Left lung (tissue), 10 donors: Measurements from ENCODE around the gene IQCN. TPM values are rescaled to one million over a fixed set of nuclear protein-coding genes. Genes with fewer than 3 reads are reported as not detected.

Experiments
- ATAC-seq: fragments of 200-7000 bp; cut with Tn5 transposase; one replicate; pipeline ENCODE4 v1.9.1; 2020; ENCODE audit warnings: moderate library complexity
- DNase-seq, 4 donors: peaks; one replicate each; pipeline ENCODE4 v3.0.0-alpha.2; 2013 to 2020
- H3K27ac ChIP-seq, 2 donors: fragments of 200-600 bp; sonication (generic) in 1 of 2; one replicate each; pipeline versions ENCODE4 v1.5.0 to v1.8.0; 2020 to 2021
- H3K27me3 ChIP-seq, 2 donors: fragments of 200-600 bp; sonication (generic) in 1 of 2; one replicate each; pipeline versions ENCODE4 v1.5.0 to v1.8.0; 2020 to 2021
- H3K36me3 ChIP-seq, 2 donors: fragments of 200-600 bp; sonication (generic) in 1 of 2; one replicate each; pipeline versions ENCODE4 v1.5.0 to v1.8.0; 2020 to 2021
- H3K4me1 ChIP-seq, 2 donors: fragments of 200-600 bp; one replicate each; pipeline ENCODE4 v1.8.0; 2021
- H3K4me3 ChIP-seq, 2 donors: fragments of 200-600 bp; sonication (generic) in 1 of 2; one replicate each; pipeline versions ENCODE4 v1.5.0 to v1.8.0; 2020 to 2021; ENCODE audit warnings: mild to moderate bottlenecking in 1 of 2
- H3K9me3 ChIP-seq, 2 donors: fragments of 200-600 bp; sonication (generic) in 1 of 2; one replicate each; pipeline versions ENCODE4 v1.5.0 to v1.8.0; 2020 to 2021
- CTCF ChIP-seq, 2 donors: fragments of 200-600 bp; sonication (generic) in 1 of 2; IDR thresholded peaks; one replicate each; pipeline versions ENCODE4 v1.5.0 to v1.8.0; 2021; ENCODE audit warnings: antibody characterized with exemption in 2 of 2
- intact Hi-C, 2 donors: fragments of 100-400 bp; cut with DNase I; formaldehyde crosslinking; loops; one replicate each; pipeline versions ENCODE4 v1.11.2 to v1.14.2; 2022
- polyA plus RNA-seq, 6 donors: library from polyadenylated mRNA; unstranded; fragments of 120-200 nt; gene quantifications; one replicate each; pipeline ENCODE4 v1.2.1, GENCODE V29; 2013; ENCODE audit not compliant: insufficient read length in 6 of 6
- total RNA-seq, 2 donors: library from RNA; stranded (reverse); fragmentation: NEBNext Ultra II Directional; extraction: Animal tissue kit (Norgen Biotek cat#: 25700); gene quantifications; one replicate each; pipeline ENCODE4 v1.2.1, GENCODE V29; 2021
- donor health status: DM: no; HTN: yes; CAD: no.
- donor health status: DM: no; HTN: no; CAD: no.

The IQCN gene
- total and polyA plus RNA-seq, 8 donors: 3.0 to 12.7 (median 6.8) TPM

DNA sequence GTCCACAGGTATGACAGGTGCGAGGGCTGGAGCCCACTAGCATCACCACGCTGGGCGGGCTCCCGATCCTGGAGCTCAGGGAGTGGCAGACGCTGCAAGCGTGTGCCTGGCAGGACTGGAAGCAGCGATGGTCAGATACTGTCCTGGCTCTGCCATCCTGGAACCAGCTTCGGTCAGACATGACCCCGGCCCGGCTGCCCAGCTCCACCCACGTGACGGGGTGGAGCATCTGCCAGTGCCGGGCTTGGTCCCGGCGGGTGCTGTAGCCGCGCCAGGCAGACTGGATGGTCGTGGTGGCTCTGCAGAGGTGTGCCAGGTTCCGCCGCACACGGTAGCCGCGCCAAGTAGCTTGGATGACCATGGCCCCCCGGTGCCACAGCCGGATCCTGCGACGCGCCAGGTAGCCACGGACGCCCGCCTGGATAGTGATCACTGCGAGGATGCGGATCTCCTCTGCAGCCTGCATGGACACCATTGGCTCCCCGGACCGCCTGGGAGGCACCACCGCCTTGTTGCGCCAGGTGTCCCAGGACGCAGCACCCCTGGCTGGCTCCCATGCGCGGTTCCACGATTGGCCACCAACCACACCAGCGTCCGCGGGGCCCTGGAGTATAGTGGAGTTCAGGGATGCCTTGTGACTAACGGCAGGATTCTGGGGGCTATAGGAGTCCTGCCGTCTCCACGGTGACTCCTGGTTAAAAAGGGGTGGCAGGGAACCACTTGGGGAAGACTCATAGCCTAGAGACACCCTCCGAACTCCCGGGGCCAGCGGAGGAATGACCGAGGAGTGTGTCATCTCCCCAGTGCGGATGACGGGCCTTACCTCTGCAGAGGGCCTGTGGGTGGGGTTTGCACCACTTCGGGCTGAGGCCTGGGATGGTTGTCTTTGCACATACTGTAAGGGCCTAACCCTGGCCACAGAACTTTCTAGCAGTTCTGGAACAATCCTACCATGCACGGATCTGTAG is 16.5 kb downstream of the IQCN start:
- H3K9me3 ChIP-seq: no peaks in the 10 kb centered on the region
- H3K27ac ChIP-seq: no peak overlapping the region
- no peak overlapping the region for H3K4me3 ChIP-seq
- intact Hi-C loops: loop anchor here in 1 of 2 donors (10.0 kb wide), 1 partner anchor 53 kb away; the partner anchor contains the start of gene RAB3A
- H3K36me3 ChIP-seq: peaks cover 0 to 10% of the 10 kb centered on the region in 2 donors
- H3K27me3 ChIP-seq: peaks cover 0 to 21% of the 10 kb centered on the region in 2 donors
- DNase-seq: peak in 1 of 4 donors; percentile 73
- H3K4me1 ChIP-seq: no peaks in the 10 kb centered on the region
- ATAC-seq: no peak
- no peak for TF ChIP-seq CTCF (IDR thresholded peaks at IDR 0.05)

GRCh38 chr19:18254546-18255503 is 19.4 kb downstream of the IQCN start:
- Histone ChIP-seq H3K4me1 (no peaks in the 10 kb centered on the region), H3K27me3 (peaks cover 0 to 26% of the 10 kb centered on the region in 2 donors), H3K27ac (no peak overlapping the region), H3K4me3 (no peak overlapping the region), H3K36me3 (peaks cover 0 to 10% of the 10 kb centered on the region in 2 donors), H3K9me3 (no peaks in the 10 kb centered on the region)
- ATAC-seq (peak; percentile 73), DNase-seq (peak in 2 of 4 donors; percentile 40 to 79)
- no peak for TF ChIP-seq CTCF (IDR thresholded peaks at IDR 0.05)
- intact Hi-C loops: loop anchor here in 1 of 2 donors (10.0 kb wide), 1 partner anchor 50 kb away; the partner anchor contains the start of gene RAB3A

- Histone ChIP-seq H3K27ac (no peak overlapping the region), H3K36me3 (peaks cover 0 to 10% of the 10 kb centered on the region in 2 donors), H3K4me3 (no peak overlapping the region), H3K9me3 (no peaks in the 10 kb centered on the region), H3K4me1 (no peaks in the 10 kb centered on the region), H3K27me3 (peaks cover 0 to 26% of the 10 kb centered on the region in 2 donors)
- ATAC-seq: peak; percentile 73
- no peak for TF ChIP-seq CTCF (IDR thresholded peaks at IDR 0.05)
- DNase-seq: peak in 1 of 4 donors; percentile 61
- intact Hi-C loops: loop anchor here in 1 of 2 donors (10.0 kb wide), 1 partner anchor 49 kb away; the partner anchor contains the start of gene RAB3A
Measured at GRCh38 chr19:18253716-18254115, 20.5 kb downstream of the IQCN start.

DNA sequence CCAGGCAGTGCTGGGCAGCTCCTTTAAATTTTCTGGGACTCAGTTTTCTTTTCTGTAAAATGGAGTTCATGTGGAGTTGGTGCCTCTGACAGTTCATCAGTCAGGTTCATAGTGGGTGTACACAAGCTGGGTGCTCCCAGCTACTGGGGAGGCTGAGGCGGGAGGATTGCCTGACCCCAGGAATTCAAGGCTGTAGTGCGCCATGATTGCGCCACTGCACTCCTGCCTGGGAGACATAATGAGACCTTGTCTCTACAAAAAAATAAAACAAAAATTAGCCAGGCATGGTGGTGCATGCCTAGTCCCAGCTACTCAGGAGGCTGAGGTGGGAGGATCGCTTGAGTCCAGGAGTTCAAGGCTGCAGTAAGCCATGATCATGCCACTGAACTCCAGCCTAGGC is 21.1 kb downstream of the IQCN start:
- no peak for TF ChIP-seq CTCF (IDR thresholded peaks at IDR 0.05)
- no peaks in the 10 kb centered on the region for H3K9me3 ChIP-seq
- peaks cover 0 to 9% of the 10 kb centered on the region in 2 donors for H3K36me3 ChIP-seq
- ATAC-seq (no peak), DNase-seq (no peak)
- no peak overlapping the region for H3K4me3 ChIP-seq
- H3K4me1 ChIP-seq: no peaks in the 10 kb centered on the region
- intact Hi-C loops: loop anchor here in 1 of 2 donors (10.0 kb wide), 1 partner anchor 48 kb away; the partner anchor contains the start of gene RAB3A
- H3K27me3 ChIP-seq: peaks cover 0 to 26% of the 10 kb centered on the region in 2 donors
- H3K27ac ChIP-seq: no peak overlapping the region
